H9 (cell line): ENCODE data around the gene CAPN5. TPM values are rescaled to one million over a fixed set of nuclear protein-coding genes. Genes with fewer than 3 reads are reported as not detected.
A peak's percentile ranks its signal among the peaks of the same experiment; 100 is the strongest.

Experiments used
- DNase-seq: peaks from one replicate; pipeline ENCODE4 v3.0.0-alpha.2; 2017
- H2AFZ ChIP-seq: one replicate; pipeline ENCODE4 v1.6.1; 2013; ENCODE audit warnings: mild to moderate bottlenecking, low read length, control low read depth, moderate library complexity
- H2AK5ac ChIP-seq: 2 replicates; pipeline ENCODE4 v1.6.1; 2013; ENCODE audit warnings: low read length, control low read depth, mixed read lengths; ENCODE audit not compliant: insufficient read length
- H2BK120ac ChIP-seq: one replicate; pipeline ENCODE4 v1.6.1; 2013; ENCODE audit warnings: low read depth, mild to moderate bottlenecking, low read length, control low read depth, inconsistent platforms; ENCODE audit not compliant: poor library complexity, severe bottlenecking
- H2BK12ac ChIP-seq: 2 replicates; pipeline ENCODE4 v1.6.1; 2013; ENCODE audit warnings: low read length, control low read depth, mixed read lengths, low read depth; ENCODE audit not compliant: insufficient read length
- H2BK15ac ChIP-seq: 2 replicates; pipeline ENCODE4 v1.6.1; 2013; ENCODE audit warnings: low read depth, low read length, control low read depth
- H2BK20ac ChIP-seq: one replicate; pipeline ENCODE4 v1.6.1; 2013; ENCODE audit warnings: low read depth, mild to moderate bottlenecking, low read length, control low read depth, inconsistent platforms; ENCODE audit not compliant: poor library complexity, severe bottlenecking
- H2BK5ac ChIP-seq: 2 replicates; pipeline ENCODE4 v1.6.1; 2013; ENCODE audit warnings: low read length, control low read depth, mixed read lengths; ENCODE audit not compliant: insufficient read length
- H3K14ac ChIP-seq: 2 replicates; pipeline ENCODE4 v1.6.1; 2013; ENCODE audit warnings: low read length, control low read depth; ENCODE audit not compliant: insufficient read depth
- H3K18ac ChIP-seq: 2 replicates; pipeline ENCODE4 v1.6.1; 2013; ENCODE audit warnings: low read depth, mild to moderate bottlenecking, mixed read lengths, low read length, control low read depth; ENCODE audit not compliant: insufficient read length
- H3K23ac ChIP-seq: 2 replicates; pipeline ENCODE4 v1.6.1; 2013; ENCODE audit warnings: low read length, control low read depth, mixed read lengths, low read depth; ENCODE audit not compliant: insufficient read length
- H3K23me2 ChIP-seq: 2 replicates; pipeline ENCODE4 v1.6.1; 2013; ENCODE audit warnings: low read depth, mild to moderate bottlenecking, mixed read lengths, low read length, control low read depth; ENCODE audit not compliant: insufficient read length, poor library complexity, severe bottlenecking
- H3K27ac ChIP-seq: 2 replicates; pipeline ENCODE4 v1.5.1; 2013; ENCODE audit warnings: low read length, control low read depth, mixed read lengths, low read depth; ENCODE audit not compliant: insufficient read length
- H3K27me3 ChIP-seq: 2 replicates; pipeline ENCODE4 v1.6.1; 2013; ENCODE audit warnings: low read length, control low read depth, inconsistent platforms; ENCODE audit not compliant: insufficient read depth
- H3K4ac ChIP-seq: 2 replicates; pipeline ENCODE4 v1.6.1; 2013; ENCODE audit warnings: low read depth, mild to moderate bottlenecking, control low read depth, inconsistent platforms, low read length, moderate library complexity
- H3K4me1 ChIP-seq: 2 replicates; pipeline ENCODE4 v1.6.1; 2013; ENCODE audit warnings: low read length, control low read depth, inconsistent platforms; ENCODE audit not compliant: insufficient read depth
- H3K4me2 ChIP-seq: 2 replicates; pipeline ENCODE4 v1.6.1; 2013; ENCODE audit warnings: low read length, control low read depth, mixed read lengths; ENCODE audit not compliant: insufficient read length, insufficient read depth
- H3K56ac ChIP-seq: 2 replicates; pipeline ENCODE4 v1.6.1; 2013; ENCODE audit warnings: low read depth, mild to moderate bottlenecking, mixed read lengths, low read length, control low read depth; ENCODE audit not compliant: insufficient read length
- H3K79me1 ChIP-seq: 2 replicates; pipeline ENCODE4 v1.6.1; 2013; ENCODE audit warnings: low read depth, mild to moderate bottlenecking, moderate library complexity, low read length, control low read depth, inconsistent platforms; ENCODE audit not compliant: insufficient read depth, poor library complexity, severe bottlenecking
- H3K79me2 ChIP-seq: 2 replicates; pipeline ENCODE4 v1.6.1; 2013; ENCODE audit warnings: low read length, control low read depth, inconsistent platforms; ENCODE audit not compliant: insufficient read depth
- H3K9ac ChIP-seq: 2 replicates; pipeline ENCODE4 v1.6.1; 2013; ENCODE audit warnings: low read length, control low read depth, mixed read lengths; ENCODE audit not compliant: insufficient read length; ENCODE audit errors: extremely low read depth
- H3K9me3 ChIP-seq: one replicate; pipeline ENCODE4 v1.6.1; 2013; ENCODE audit warnings: low read depth, low read length, inconsistent platforms; ENCODE audit not compliant: control insufficient read depth
- H3T11ph ChIP-seq: one replicate; pipeline ENCODE4 v1.6.1; 2013; ENCODE audit warnings: mild to moderate bottlenecking, low read length, control low read depth, inconsistent platforms
- H4K20me1 ChIP-seq: one replicate; pipeline ENCODE4 v1.6.1; 2013; ENCODE audit not compliant: control insufficient read depth, insufficient read length, insufficient read depth
- H4K5ac ChIP-seq: 2 replicates; pipeline ENCODE4 v1.6.1; 2013; ENCODE audit warnings: low read depth, mild to moderate bottlenecking, mixed read lengths, low read length, control low read depth; ENCODE audit not compliant: insufficient read length
- H4K8ac ChIP-seq: replicated peaks from 2 replicates; pipeline ENCODE4 v1.6.1; 2013; ENCODE audit warnings: low read length, control low read depth, mixed read lengths, low read depth; ENCODE audit not compliant: insufficient read length
- H4K91ac ChIP-seq: 2 replicates; pipeline ENCODE4 v1.6.1; 2013; ENCODE audit warnings: low read depth, mild to moderate bottlenecking, moderate library complexity, mixed read lengths, low read length, control low read depth; ENCODE audit not compliant: insufficient read length
- H3K27ac Mint-ChIP-seq, 3 experiments: 2 replicates in 2 of 3; 3 replicates in 1 of 3; pipeline ENCODE4 v1.8.0; 2020 to 2021; ENCODE audit warnings: mixed read lengths in 3 of 3, mild to moderate bottlenecking in 1 of 3, moderate library complexity in 1 of 3
- H3K27me3 Mint-ChIP-seq: 2 replicates; pipeline ENCODE4 v1.8.0; 2021; ENCODE audit warnings: low read depth, mild to moderate bottlenecking, moderate library complexity, mixed read lengths
- H3K36me3 Mint-ChIP-seq, 3 experiments: 2 replicates in 2 of 3; 3 replicates in 1 of 3; pipeline ENCODE4 v1.8.0; 2020 to 2021; ENCODE audit warnings: low read depth in 3 of 3, mixed read lengths in 3 of 3; ENCODE audit not compliant: insufficient read depth in 1 of 3
- H3K4me1 Mint-ChIP-seq, 2 experiments: 2 replicates each; pipeline ENCODE4 v1.8.0; 2020; ENCODE audit warnings: mixed read lengths in 2 of 2
- H3K4me3 Mint-ChIP-seq, 2 experiments: 2 replicates in 1 of 2; 3 replicates in 1 of 2; pipeline ENCODE4 v1.8.0; 2020 to 2021; ENCODE audit warnings: mild to moderate bottlenecking in 2 of 2, mixed read lengths in 2 of 2, moderate library complexity in 1 of 2
- H3K9me3 Mint-ChIP-seq, 2 experiments: 2 replicates in 1 of 2; 3 replicates in 1 of 2; pipeline ENCODE4 v1.8.0; 2020; ENCODE audit warnings: mild to moderate bottlenecking in 2 of 2, mixed read lengths in 2 of 2, moderate library complexity in 1 of 2
- CTCF ChIP-seq: fragments of 200-600 bp; sonication (generic); conservative IDR thresholded peaks from 3 replicates; pipeline ENCODE4 v1.8.0; 2021; ENCODE audit warnings: antibody characterized with exemption, mild to moderate bottlenecking
- WGBS: extraction: QIAGEN DNeasy Blood & Tissue Kit; methylation state at CpG from one replicate; pipeline ENCODE4 v1.1.7; 2013; ENCODE audit warnings: missing lambda C conversion rate, low lambda C conversion rate, mixed read lengths; ENCODE audit not compliant: insufficient read length; ENCODE audit errors: extremely low coverage; 5-methylcytosine and 5-hydroxymethylcytosine counted together
- total RNA-seq: library from RNA; stranded (reverse); gene quantifications from 2 replicates; pipeline ENCODE4 v1.2.1, GENCODE V29; 2021

Gene CAPN5
- total RNA-seq, 1 experiment from 2014 or later: 16.7 TPM

- Mint-ChIP-seq H3K4me1 (peaks cover 6 to 8% of the 10 kb centered on the region in 2 experiments), H3K4me3 (no peak overlapping the region), H3K36me3 (peaks cover 0 to 3% (median 0%) of the 10 kb centered on the region in 3 experiments; a peak in 6 of 7 replicates), H3K27ac (peak overlapping the region in 2 of 3 experiments; percentile 31 to 49; a peak in 2 of 7 replicates), H3K9me3 (peaks cover 10 to 11% of the 10 kb centered on the region in 2 experiments; a peak in 4 of 5 replicates), H3K27me3 (no peaks in the 10 kb centered on the region)
- H3K9ac ChIP-seq: no peak overlapping the region
- H2BK15ac ChIP-seq: no peak overlapping the region
- no peaks in the 10 kb centered on the region for H3K4me1 ChIP-seq
- H2BK12ac ChIP-seq: no peak overlapping the region
- no peak overlapping the region for H2BK5ac ChIP-seq
- no peak overlapping the region for H3K4ac ChIP-seq
- H3K9me3 ChIP-seq: no peaks in the 10 kb centered on the region
- no peaks in the 10 kb centered on the region for H4K20me1 ChIP-seq
- no peaks in the 10 kb centered on the region for H3K27me3 ChIP-seq
- no peak for TF ChIP-seq CTCF
- no peak overlapping the region for H2BK120ac ChIP-seq
- H3K23me2 ChIP-seq: no peaks in the 10 kb centered on the region
- no peak overlapping the region for H3K56ac ChIP-seq
- no peak overlapping the region; the same call in 1 of the 2 replicates for H3K14ac ChIP-seq
- H2BK20ac ChIP-seq: no peak overlapping the region
- H3K23ac ChIP-seq: no peak overlapping the region
- DNase-seq: no peak
- H3K4me2 ChIP-seq: no peak overlapping the region
- no peak overlapping the region for H2AK5ac ChIP-seq
- H3K79me1 ChIP-seq: no peaks in the 10 kb centered on the region
- H3K18ac ChIP-seq: no peak overlapping the region
- no peak overlapping the region for H2AFZ ChIP-seq
- no peak overlapping the region for H4K5ac ChIP-seq
- no peak overlapping the region for H4K8ac ChIP-seq
- no peak overlapping the region for H3K27ac ChIP-seq
- no peak overlapping the region for H4K91ac ChIP-seq
- no peak overlapping the region for H3T11ph ChIP-seq
- no CpG with 5 or more reads among the region's 9 CpGs for WGBS
- no peaks in the 10 kb centered on the region for H3K79me2 ChIP-seq
Measured at GRCh38 chr11:77081381-77081851, 14.6 kb downstream of the CAPN5 start.
